Breast epithelium (tissue), 4 donors: Measurements from ENCODE around the gene ZDHHC17. TPM values are rescaled to one million over a fixed set of nuclear protein-coding genes. Genes with fewer than 3 reads are reported as not detected.

Source experiments
- DNase-seq, 2 donors: peaks; one replicate each; pipeline ENCODE4 v3.0.0-alpha.2; 2019; ENCODE audit warnings: low spot score in 2 of 2
- H3K27ac ChIP-seq, 2 donors: fragments of 200-600 bp; sonication (generic) in 1 of 2; one replicate each; pipeline ENCODE4 v1.5.1; 2016 to 2019; ENCODE audit warnings: mild to moderate bottlenecking in 1 of 2
- H3K27me3 ChIP-seq, 2 donors: fragments of 200-600 bp; sonication (generic) in 1 of 2; one replicate each; pipeline versions ENCODE4 v1.5.1 to v1.6.0; 2017 to 2019; ENCODE audit warnings: control low read depth in 1 of 2, mild to moderate bottlenecking in 1 of 2
- H3K36me3 ChIP-seq: fragments of 200-600 bp; one replicate; pipeline ENCODE4 v1.5.1; 2019
- H3K4me1 ChIP-seq, 2 donors: fragments of 200-600 bp; sonication (generic); one replicate each; pipeline ENCODE4 v1.5.1; 2016 to 2019; ENCODE audit warnings: control low read depth in 1 of 2
- H3K4me3 ChIP-seq, 3 donors: fragments of 200-600 bp; sonication (generic); 1 replicate in 2 of 3; 2 replicates in 1 of 3; pipeline ENCODE4 v1.5.1; 2016 to 2019; ENCODE audit warnings: mild to moderate bottlenecking in 3 of 3, moderate library complexity in 2 of 3
- H3K9me3 ChIP-seq, 2 donors: fragments of 200-600 bp; sonication (generic) in 1 of 2; one replicate each; pipeline ENCODE4 v1.5.1; 2016 to 2019; ENCODE audit warnings: control low read depth in 1 of 2
- POLR2A ChIP-seq: fragments of 450-650 bp; IDR thresholded peaks from one replicate; pipeline ENCODE4 v1.6.1; 2016; ENCODE audit warnings: antibody characterized with exemption, mild to moderate bottlenecking, moderate library complexity
- POLR2AphosphoS5 ChIP-seq, 3 donors: sonication (generic); formaldehyde crosslinking; IDR thresholded peaks; one replicate each; pipeline ENCODE4 v1.6.1; 2017; ENCODE audit warnings: antibody characterized with exemption in 3 of 3
- intact Hi-C: fragments of 100-400 bp; cut with DNase I; formaldehyde crosslinking; loops from one replicate; pipeline ENCODE4 v1.15.1; 2023; ENCODE audit warnings: low total_unique reads
- total RNA-seq, 3 donors: library from RNA; depleted of rRNA; stranded (reverse); fragments of >200 nt; gene quantifications; one replicate each; pipeline ENCODE4 v1.1.0, GENCODE V29; 2016
- TF ChIP-seq, protein P1 (sequence below), 3 donors: fragments of 450-650 bp; IDR thresholded peaks; one replicate each; pipeline ENCODE4 v1.5.1; 2016 to 2017; ENCODE audit warnings: antibody characterized with exemption in 3 of 3, mild to moderate bottlenecking in 3 of 3, moderate library complexity in 3 of 3

The ZDHHC17 gene
- total RNA-seq, 3 donors from 2014 or later, result 51.8 to 86.1 (median 67.2) TPM

- intact Hi-C loops, result no loop called here
- Histone ChIP-seq H3K4me1 (no peaks in the 10 kb centered on the region), H3K36me3 (no peaks in the 10 kb centered on the region), H3K27me3 (no peaks in the 10 kb centered on the region), H3K27ac (no peak overlapping the region), H3K4me3 (no peak overlapping the region), H3K9me3 (no peaks in the 10 kb centered on the region)
- TF ChIP-seq POLR2A (no peak), POLR2AphosphoS5 (IDR thresholded peaks at IDR 0.05) (no peak)
- TF ChIP-seq, protein P1, sequence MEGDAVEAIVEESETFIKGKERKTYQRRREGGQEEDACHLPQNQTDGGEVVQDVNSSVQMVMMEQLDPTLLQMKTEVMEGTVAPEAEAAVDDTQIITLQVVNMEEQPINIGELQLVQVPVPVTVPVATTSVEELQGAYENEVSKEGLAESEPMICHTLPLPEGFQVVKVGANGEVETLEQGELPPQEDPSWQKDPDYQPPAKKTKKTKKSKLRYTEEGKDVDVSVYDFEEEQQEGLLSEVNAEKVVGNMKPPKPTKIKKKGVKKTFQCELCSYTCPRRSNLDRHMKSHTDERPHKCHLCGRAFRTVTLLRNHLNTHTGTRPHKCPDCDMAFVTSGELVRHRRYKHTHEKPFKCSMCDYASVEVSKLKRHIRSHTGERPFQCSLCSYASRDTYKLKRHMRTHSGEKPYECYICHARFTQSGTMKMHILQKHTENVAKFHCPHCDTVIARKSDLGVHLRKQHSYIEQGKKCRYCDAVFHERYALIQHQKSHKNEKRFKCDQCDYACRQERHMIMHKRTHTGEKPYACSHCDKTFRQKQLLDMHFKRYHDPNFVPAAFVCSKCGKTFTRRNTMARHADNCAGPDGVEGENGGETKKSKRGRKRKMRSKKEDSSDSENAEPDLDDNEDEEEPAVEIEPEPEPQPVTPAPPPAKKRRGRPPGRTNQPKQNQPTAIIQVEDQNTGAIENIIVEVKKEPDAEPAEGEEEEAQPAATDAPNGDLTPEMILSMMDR (IDR thresholded peaks at IDR 0.05), result no peak
- no peak for DNase-seq
These were observed 101.0 kb downstream of the ZDHHC17 start for GRCh38 chr12:76864791-76865400.

DNA sequence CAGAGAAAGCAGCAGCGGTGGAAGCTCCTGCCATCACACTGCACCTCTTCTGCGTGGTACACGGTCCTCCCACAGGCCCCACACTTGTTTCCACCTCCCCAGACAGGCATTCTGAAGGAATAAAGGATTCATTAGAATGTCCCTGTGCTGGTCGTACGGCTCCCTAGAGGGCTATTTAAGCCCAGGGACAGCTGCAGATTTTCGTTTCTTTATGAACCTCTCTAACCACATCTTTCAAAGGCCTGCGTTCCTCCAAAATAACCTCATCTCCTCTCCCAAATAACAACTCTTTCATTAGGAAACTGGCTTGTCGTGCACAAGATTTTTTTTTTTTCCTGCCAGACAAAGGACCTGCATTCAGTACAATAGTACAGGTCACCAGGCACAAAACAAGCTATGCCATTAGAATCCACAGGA, 102.2 kb downstream of the ZDHHC17 start:
- Histone ChIP-seq H3K4me1 (no peaks in the 10 kb centered on the region), H3K27ac (peak overlapping the region; percentile 44 to 48), H3K9me3 (no peaks in the 10 kb centered on the region), H3K27me3 (no peaks in the 10 kb centered on the region), H3K36me3 (no peaks in the 10 kb centered on the region), H3K4me3 (peak overlapping the region in 1 of 3 donors; percentile 4)
- DNase-seq, result no peak
- intact Hi-C loops, result no loop called here
- TF ChIP-seq POLR2AphosphoS5 (IDR thresholded peaks at IDR 0.05) (no peak), POLR2A (no peak)
- TF ChIP-seq, protein P1 (IDR thresholded peaks at IDR 0.05), result no peak

DNA sequence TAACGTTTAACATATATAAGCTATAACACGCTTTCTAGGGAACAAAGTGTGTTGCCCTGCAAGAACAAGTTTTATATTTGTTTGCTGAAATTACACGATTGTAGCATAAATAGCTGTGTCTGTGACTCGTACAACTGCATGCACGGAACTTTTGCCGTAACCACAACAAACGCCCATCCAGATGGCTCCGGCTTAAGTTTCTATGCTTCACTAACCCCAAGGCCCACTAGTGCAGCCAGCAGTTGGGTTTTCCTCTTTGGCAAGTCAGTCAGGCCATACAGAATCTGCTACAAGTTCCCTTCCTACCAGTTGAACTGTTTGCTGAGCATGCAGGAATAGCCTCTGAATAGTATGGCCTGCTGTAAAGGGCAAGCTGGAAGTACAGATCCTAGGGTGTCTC, 102.8 kb downstream of the ZDHHC17 start:
- Histone ChIP-seq H3K4me3 (no peak overlapping the region), H3K27me3 (no peaks in the 10 kb centered on the region), H3K36me3 (no peaks in the 10 kb centered on the region), H3K4me1 (no peaks in the 10 kb centered on the region), H3K27ac (peak overlapping the region; percentile 29 to 48), H3K9me3 (no peaks in the 10 kb centered on the region)
- no peak for TF ChIP-seq POLR2A
- no peak for TF ChIP-seq POLR2AphosphoS5 (IDR thresholded peaks at IDR 0.05)
- TF ChIP-seq, protein P1 (IDR thresholded peaks at IDR 0.05), result no peak
- intact Hi-C loops, result no loop called here
- no peak for DNase-seq

GRCh38 chr12:76871082-76871481, 107.2 kb downstream of the ZDHHC17 start:
- DNase-seq, result no peak
- intact Hi-C loops, result no loop called here
- no peaks in the 10 kb centered on the region for H3K36me3 ChIP-seq
- H3K27ac ChIP-seq, result no peak overlapping the region
- no peaks in the 10 kb centered on the region for H3K27me3 ChIP-seq
- H3K9me3 ChIP-seq, result no peaks in the 10 kb centered on the region
- H3K4me1 ChIP-seq, result no peaks in the 10 kb centered on the region
- TF ChIP-seq POLR2A (no peak), POLR2AphosphoS5 (IDR thresholded peaks at IDR 0.05) (no peak)
- TF ChIP-seq, protein P1 (IDR thresholded peaks at IDR 0.05), result no peak
- no peak overlapping the region for H3K4me3 ChIP-seq

- H3K4me1 ChIP-seq, result no peaks in the 10 kb centered on the region
- H3K9me3 ChIP-seq, result no peaks in the 10 kb centered on the region
- no peak overlapping the region for H3K4me3 ChIP-seq
- H3K36me3 ChIP-seq, result no peaks in the 10 kb centered on the region
- no peak overlapping the region for H3K27ac ChIP-seq
- intact Hi-C loops, result no loop called here
- no peaks in the 10 kb centered on the region for H3K27me3 ChIP-seq
- TF ChIP-seq, protein P1 (IDR thresholded peaks at IDR 0.05), result no peak
- no peak for TF ChIP-seq POLR2A
- no peak for TF ChIP-seq POLR2AphosphoS5 (IDR thresholded peaks at IDR 0.05)
- no peak for DNase-seq
These were observed 107.8 kb downstream of the ZDHHC17 start for GRCh38 chr12:76871742-76872141.
